K562 (cell line): ENCODE results near the gene ZNF616. TPM values are rescaled to one million over a fixed set of nuclear protein-coding genes. Genes with fewer than 3 reads are reported as not detected.

Experiments used
- ATAC-seq: fragments of 200-7000 bp; cut with Tn5 transposase; 3 replicates; pipeline ENCODE4 v1.9.1; 2020; ENCODE audit warnings: moderate library complexity
- BruUV-seq: library from RNA; stranded (reverse); fragments of 400-500 nt; replicated peaks from 2 replicates; lab custom pipeline; 2021; lab: Mats Ljungman, UMichigan
- CTCF ChIA-PET: fragments of 300-600 bp; formaldehyde crosslinking; extraction: SDS; loops from one replicate; lab custom pipeline; 2021; ENCODE audit warnings: low intra/inter-chr PET ratio; lab: Yijun Ruan, JAX
- POLR2A ChIA-PET: fragments of 300-600, 350-650 bp; sonication (Branson Sonifier 250); formaldehyde crosslinking; extraction: SDS; loops from one replicate; lab custom pipeline; 2021; ENCODE audit warnings: antibody characterized with exemption, inconsistent platforms; lab: Yijun Ruan, JAX
- DNase-seq, 4 experiments: peaks; one replicate each; pipeline versions ENCODE4 v3.0.0 to v3.0.0-alpha.2; 2011 to 2018; ENCODE audit warnings: low spot score in 3 of 4, mixed read lengths in 3 of 4; ENCODE audit errors: extremely low read depth in 1 of 4
- FAIRE-seq: peaks from 2 replicates; lab custom pipeline; 2011; peaks lifted over from hg19 to GRCh38; lab: Jason Lieb, UNC
- H2AFZ ChIP-seq: 2 replicates; pipeline ENCODE4 v1.6.0; 2011; ENCODE audit warnings: low read depth, low read length, control low read depth, inconsistent platforms
- H3K27ac ChIP-seq: fragments of 200-600 bp; 3 replicates; pipeline ENCODE4 v1.8.0; 2011; ENCODE audit warnings: low read depth, mild to moderate bottlenecking, control low read depth, inconsistent platforms, low read length, moderate library complexity, mixed read lengths; ENCODE audit errors: extremely low read depth
- H3K27me3 ChIP-seq, 2 experiments: fragments of 300-600 bp in 1 of 2; 2 replicates in 1 of 2; 3 replicates in 1 of 2; pipeline versions ENCODE4 v1.6.0 to v1.8.0; 2011; ENCODE audit warnings: inconsistent platforms in 2 of 2, low read length in 2 of 2, mild to moderate bottlenecking in 1 of 2, mixed read lengths in 1 of 2, moderate library complexity in 1 of 2; ENCODE audit not compliant: control insufficient read depth in 2 of 2, insufficient read depth in 2 of 2
- H3K36me3 ChIP-seq: fragments of 300-600 bp; 3 replicates; pipeline ENCODE4 v1.8.0; 2011; ENCODE audit warnings: mild to moderate bottlenecking, low read length, inconsistent platforms; ENCODE audit not compliant: control insufficient read depth, insufficient read depth
- H3K4me1 ChIP-seq, 2 experiments: fragments of 200-600 bp in 1 of 2; replicated peaks in 1 of 2; 2 replicates in 1 of 2; 3 replicates in 1 of 2; pipeline versions ENCODE4 v1.5.1 to v1.8.0; 2011; ENCODE audit warnings: inconsistent platforms in 2 of 2, low read length in 2 of 2, mild to moderate bottlenecking in 1 of 2, mixed read lengths in 1 of 2, moderate library complexity in 1 of 2; ENCODE audit not compliant: control insufficient read depth in 2 of 2, insufficient read depth in 2 of 2
- H3K4me2 ChIP-seq: 2 replicates; pipeline ENCODE4 v1.6.1; 2011; ENCODE audit warnings: low read length, control low read depth, inconsistent platforms, mixed read lengths; ENCODE audit not compliant: insufficient read depth
- H3K4me3 ChIP-seq: fragments of 200-600 bp; sonication (generic), shearing (Covaris generic); 2 replicates; pipeline ENCODE4 v1.5.1; 2016; ENCODE audit warnings: control low read depth, inconsistent platforms
- H3K79me2 ChIP-seq: fragments of 200-600 bp; 3 replicates; pipeline ENCODE4 v1.8.0; 2011; ENCODE audit warnings: low read length, inconsistent platforms; ENCODE audit not compliant: control insufficient read depth, insufficient read depth
- H3K9ac ChIP-seq, 2 experiments: 2 replicates each; pipeline versions ENCODE4 v1.6.0 to v1.6.1; 2011; ENCODE audit warnings: low read depth in 2 of 2, low read length in 2 of 2, control low read depth in 1 of 2, inconsistent platforms in 1 of 2, mild to moderate bottlenecking in 1 of 2, mixed read lengths in 1 of 2; ENCODE audit not compliant: insufficient read depth in 1 of 2
- H3K9me1 ChIP-seq: one replicate; pipeline ENCODE4 v1.6.0; 2011; ENCODE audit warnings: inconsistent platforms, mild to moderate bottlenecking, low read length, moderate library complexity; ENCODE audit not compliant: control insufficient read depth, insufficient read depth
- H3K9me3 ChIP-seq: replicated peaks from 2 replicates; pipeline ENCODE4 v1.5.1; 2011; ENCODE audit warnings: low read depth, low read length, inconsistent platforms; ENCODE audit not compliant: control insufficient read depth, insufficient read depth
- H4K20me1 ChIP-seq: replicated peaks from 2 replicates; pipeline ENCODE4 v1.6.1; 2011; ENCODE audit warnings: low read length, inconsistent platforms, mixed read lengths; ENCODE audit not compliant: control insufficient read depth, insufficient read depth
- ATF7 ChIP-seq: fragments of 450-650 bp; IDR thresholded peaks from 2 replicates; pipeline ENCODE4 v1.7.1; 2014; ENCODE audit warnings: mild to moderate bottlenecking, moderate library complexity
- HMGXB4 ChIP-seq: sonication (generic); formaldehyde crosslinking; IDR thresholded peaks from 2 replicates; pipeline ENCODE4 v1.8.1; 2023; ENCODE audit warnings: mild to moderate bottlenecking, missing genetic modification reagents
- JUND ChIP-seq, 2 experiments: IDR thresholded peaks; 2 replicates in 1 of 2; 3 replicates in 1 of 2; pipeline ENCODE4 v1.6.1; 2011; ENCODE audit warnings: borderline replicate concordance in 2 of 2, low read depth in 2 of 2, low read length in 2 of 2, improper control_type of control experiment in 1 of 2, missing biosample characterization in 1 of 2, missing genetic modification characterization in 1 of 2, missing genetic modification reagents in 1 of 2
- MAZ ChIP-seq, 2 experiments: fragments of 450-650 bp in 1 of 2; sonication (generic) in 1 of 2; formaldehyde crosslinking; IDR thresholded peaks in 1 of 2; conservative IDR thresholded peaks in 1 of 2; 2 replicates each; pipeline versions ENCODE4 v1.4.0 to v1.5.0; 2020; ENCODE audit warnings: mild to moderate bottlenecking in 1 of 2, missing genetic modification reagents in 1 of 2
- POLR2A ChIP-seq: fragments of 450-650 bp; conservative IDR thresholded peaks from 2 replicates; pipeline ENCODE4 v1.6.1; 2016
- SMARCA5 ChIP-seq: fragments of 450-650 bp; IDR thresholded peaks from 2 replicates; pipeline ENCODE4 v1.6.1; 2016
- TBL1XR1 ChIP-seq, 2 experiments: IDR thresholded peaks; 2 replicates each; pipeline ENCODE4 v1.6.1; 2012; ENCODE audit warnings: improper control_type of control experiment in 2 of 2, low read length in 2 of 2, mild to moderate bottlenecking in 1 of 2
- ZBTB8A ChIP-seq: fragments of 450-650 bp; IDR thresholded peaks from 2 replicates; pipeline ENCODE4 v1.6.1; 2018; ENCODE audit warnings: mild to moderate bottlenecking, moderate library complexity; ENCODE audit not compliant: partially characterized antibody
- WGBS: fragments of 100-300 bp; shearing (Covaris generic); methylation state at CpG from one replicate; pipeline ENCODE4 v1.1.6; 2016; ENCODE audit warnings: low coverage, mixed read lengths; ENCODE audit not compliant: insufficient coverage; ENCODE audit errors: missing lambda C conversion rate; 5-methylcytosine and 5-hydroxymethylcytosine counted together
- in situ Hi-C: fragments of 300-500 bp; cut with MboI; formaldehyde crosslinking; loops from 4 replicates; pipeline ENCODE4 v1.15.0; 2018; ENCODE audit warnings: inconsistent platforms, mixed read lengths
- intact Hi-C: fragments of 100-400 bp; cut with micrococcal nuclease; formaldehyde crosslinking; loops from 2 replicates; pipeline ENCODE4 v1.14.2; 2022
- polyA plus RNA-seq, 8 experiments: library from polyadenylated mRNA; depleted of rRNA in 4 of 8; stranded (reverse) in 5 of 8; unstranded in 3 of 8; fragments of >200 nt; fragmentation: Nextera tagmentation in 2 of 8; fragmentation: Illumina TruSeq in 1 of 8; extraction: Ambion mirVana in 2 of 8; extraction: Trizol in 1 of 8; gene quantifications; 2 replicates each; pipeline versions ENCODE4 v1.2.1 to v1.2.3, GENCODE V29; 2011 to 2014; ENCODE audit warnings: inconsistent platforms in 1 of 8, missing spikeins in 1 of 8
- total RNA-seq, 7 experiments: library from RNA; depleted of rRNA in 6 of 7; stranded (reverse); fragments of >200 nt in 6 of 7; fragmentation: Illumina TruSeq in 2 of 7; extraction: Trizol in 2 of 7; gene quantifications; 2 replicates each; pipeline versions ENCODE4 v1.2.1 to v1.2.3, GENCODE V29; 2011 to 2021; ENCODE audit warnings: low replicate concordance in 1 of 7
- TF ChIP-seq, protein P1 (sequence below): fragments of 450-650 bp; conservative IDR thresholded peaks from 2 replicates; pipeline ENCODE4 v1.6.1; 2016; ENCODE audit warnings: missing genetic modification characterization, low read depth, mild to moderate bottlenecking, missing compliant biosample characterization, moderate library complexity
- TF ChIP-seq, protein P2 (sequence below), 2 experiments: IDR thresholded peaks in 1 of 2; conservative IDR thresholded peaks in 1 of 2; 2 replicates each; pipeline ENCODE4 v1.6.1; 2016; ENCODE audit warnings: low read depth in 2 of 2, mild to moderate bottlenecking in 1 of 2, missing compliant biosample characterization in 1 of 2, missing genetic modification characterization in 1 of 2, moderate library complexity in 1 of 2
- TF ChIP-seq, protein P3 (sequence below): sonication (generic); formaldehyde crosslinking; IDR thresholded peaks from 2 replicates; pipeline ENCODE4 v1.8.1; 2023; ENCODE audit warnings: mild to moderate bottlenecking, missing genetic modification reagents

ZNF616 gene
- total and polyA plus RNA-seq, 9 of the 15 experiments (the other 6 are each of a cell fraction or from before 2014, with no cell fraction given) = 3.4 to 13.0 (median 6.7) TPM

DNA sequence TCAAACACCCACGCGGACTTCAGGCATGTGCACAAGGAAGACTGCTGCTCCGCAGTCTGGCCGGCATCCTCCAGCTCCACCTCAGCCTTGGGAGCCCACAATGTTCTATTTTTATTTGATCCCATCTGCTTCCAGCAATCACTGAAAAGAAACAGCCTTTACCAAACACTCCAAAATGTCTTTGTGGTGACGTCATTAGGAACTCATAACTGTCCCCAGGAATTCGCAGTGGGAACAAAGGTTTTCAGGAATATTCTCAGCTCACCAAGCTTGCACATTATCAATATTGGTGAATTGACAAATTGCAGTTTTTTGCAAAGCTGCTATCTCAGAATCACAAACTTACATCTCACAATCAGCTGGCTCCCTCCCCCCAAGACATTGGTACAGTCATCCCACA, 29.0 kb downstream of the ZNF616 start (continued):
- TF ChIP-seq HMGXB4 (no peak), ATF7 (peak; percentile 45; the same call in 1 of the 2 replicates), SMARCA5 (no peak), ZBTB8A (no peak)
- TF ChIP-seq, protein P1, sequence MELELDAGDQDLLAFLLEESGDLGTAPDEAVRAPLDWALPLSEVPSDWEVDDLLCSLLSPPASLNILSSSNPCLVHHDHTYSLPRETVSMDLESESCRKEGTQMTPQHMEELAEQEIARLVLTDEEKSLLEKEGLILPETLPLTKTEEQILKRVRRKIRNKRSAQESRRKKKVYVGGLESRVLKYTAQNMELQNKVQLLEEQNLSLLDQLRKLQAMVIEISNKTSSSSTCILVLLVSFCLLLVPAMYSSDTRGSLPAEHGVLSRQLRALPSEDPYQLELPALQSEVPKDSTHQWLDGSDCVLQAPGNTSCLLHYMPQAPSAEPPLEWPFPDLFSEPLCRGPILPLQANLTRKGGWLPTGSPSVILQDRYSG = no peak

GRCh38 chr19:52102782-52103181, 37.0 kb downstream of the ZNF616 start:
- H3K36me3 ChIP-seq = no peaks in the 10 kb centered on the region
- H3K9me1 ChIP-seq = no peaks in the 10 kb centered on the region
- H3K9me3 ChIP-seq = peaks cover 2% of the 10 kb centered on the region; the same call in 1 of the 2 replicates
- WGBS = 0% methylated on average over 1 of the region's 1 CpG
- ChIA-PET CTCF (no interaction called here), POLR2A (no interaction called here)
- FAIRE-seq (no peak), DNase-seq (no peak), ATAC-seq (no peak)
- H3K4me2 ChIP-seq = no peak overlapping the region
- H3K79me2 ChIP-seq = no peaks in the 10 kb centered on the region
- H3K27me3 ChIP-seq = no peaks in the 10 kb centered on the region
- no peaks in the 10 kb centered on the region; a peak in 1 of 5 replicates for H3K4me1 ChIP-seq
- no peak overlapping the region for H2AFZ ChIP-seq
- BruUV-seq = no TSS peak
- in situ Hi-C loops = no loop called here
- no peaks in the 10 kb centered on the region for H4K20me1 ChIP-seq
- no peak overlapping the region for H3K4me3 ChIP-seq
- no peak overlapping the region for H3K27ac ChIP-seq
- intact Hi-C loops = no loop called here
- H3K9ac ChIP-seq = no peak overlapping the region
- TF ChIP-seq JUND (IDR thresholded peaks at IDR 0.05; ENCODE audit: borderline replicate concordance, low read depth, low read length) = no peak
- TF ChIP-seq JUND (tag; IDR thresholded peaks at IDR 0.05; ENCODE audit: borderline replicate concordance, low read depth, low read length) = no peak
- no peak for TF ChIP-seq TBL1XR1 (IDR thresholded peaks at IDR 0.05; ENCODE audit: low read length in 2 of 2)
- no peak for TF ChIP-seq SMARCA5
- TF ChIP-seq POLR2A = no peak
- TF ChIP-seq, protein P2, sequence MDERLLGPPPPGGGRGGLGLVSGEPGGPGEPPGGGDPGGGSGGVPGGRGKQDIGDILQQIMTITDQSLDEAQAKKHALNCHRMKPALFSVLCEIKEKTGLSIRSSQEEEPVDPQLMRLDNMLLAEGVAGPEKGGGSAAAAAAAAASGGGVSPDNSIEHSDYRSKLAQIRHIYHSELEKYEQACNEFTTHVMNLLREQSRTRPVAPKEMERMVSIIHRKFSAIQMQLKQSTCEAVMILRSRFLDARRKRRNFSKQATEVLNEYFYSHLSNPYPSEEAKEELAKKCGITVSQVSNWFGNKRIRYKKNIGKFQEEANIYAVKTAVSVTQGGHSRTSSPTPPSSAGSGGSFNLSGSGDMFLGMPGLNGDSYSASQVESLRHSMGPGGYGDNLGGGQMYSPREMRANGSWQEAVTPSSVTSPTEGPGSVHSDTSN (CRISPR knock-in tag; IDR thresholded peaks at IDR 0.05; ENCODE audit: low read depth) = no peak
- TF ChIP-seq, protein P2 (tag; conservative IDR thresholded peaks at IDR 0.05; ENCODE audit: low read depth) = no peak
- no peak for TF ChIP-seq MAZ (CRISPR knock-in tag; conservative IDR thresholded peaks at IDR 0.05 in 1 of 2, IDR thresholded peaks at IDR 0.05 in 1 of 2)
- TF ChIP-seq, protein P3, sequence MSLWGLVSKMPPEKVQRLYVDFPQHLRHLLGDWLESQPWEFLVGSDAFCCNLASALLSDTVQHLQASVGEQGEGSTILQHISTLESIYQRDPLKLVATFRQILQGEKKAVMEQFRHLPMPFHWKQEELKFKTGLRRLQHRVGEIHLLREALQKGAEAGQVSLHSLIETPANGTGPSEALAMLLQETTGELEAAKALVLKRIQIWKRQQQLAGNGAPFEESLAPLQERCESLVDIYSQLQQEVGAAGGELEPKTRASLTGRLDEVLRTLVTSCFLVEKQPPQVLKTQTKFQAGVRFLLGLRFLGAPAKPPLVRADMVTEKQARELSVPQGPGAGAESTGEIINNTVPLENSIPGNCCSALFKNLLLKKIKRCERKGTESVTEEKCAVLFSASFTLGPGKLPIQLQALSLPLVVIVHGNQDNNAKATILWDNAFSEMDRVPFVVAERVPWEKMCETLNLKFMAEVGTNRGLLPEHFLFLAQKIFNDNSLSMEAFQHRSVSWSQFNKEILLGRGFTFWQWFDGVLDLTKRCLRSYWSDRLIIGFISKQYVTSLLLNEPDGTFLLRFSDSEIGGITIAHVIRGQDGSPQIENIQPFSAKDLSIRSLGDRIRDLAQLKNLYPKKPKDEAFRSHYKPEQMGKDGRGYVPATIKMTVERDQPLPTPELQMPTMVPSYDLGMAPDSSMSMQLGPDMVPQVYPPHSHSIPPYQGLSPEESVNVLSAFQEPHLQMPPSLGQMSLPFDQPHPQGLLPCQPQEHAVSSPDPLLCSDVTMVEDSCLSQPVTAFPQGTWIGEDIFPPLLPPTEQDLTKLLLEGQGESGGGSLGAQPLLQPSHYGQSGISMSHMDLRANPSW (CRISPR knock-in tag) = no peak
